HFF-Myc (cell line): Measurements from ENCODE around the gene NCOA3.

Experiments used
- DNase-seq: peaks from one replicate; pipeline ENCODE4 v3.0.0-alpha.2; 2011; ENCODE audit warnings: low read depth; ENCODE audit errors: extremely low read depth
- H3K4me3 ChIP-seq: replicated peaks from 2 replicates; pipeline ENCODE4 v1.5.1; 2011; ENCODE audit warnings: low read depth, mild to moderate bottlenecking, control low read depth, low read length
- TF ChIP-seq, protein P1 (sequence below): IDR thresholded peaks from 2 replicates; pipeline ENCODE4 v1.5.1; 2012; ENCODE audit warnings: mild to moderate bottlenecking, low read depth, low read length, control low read depth; ENCODE audit errors: missing control alignments

The NCOA3 gene

DNA sequence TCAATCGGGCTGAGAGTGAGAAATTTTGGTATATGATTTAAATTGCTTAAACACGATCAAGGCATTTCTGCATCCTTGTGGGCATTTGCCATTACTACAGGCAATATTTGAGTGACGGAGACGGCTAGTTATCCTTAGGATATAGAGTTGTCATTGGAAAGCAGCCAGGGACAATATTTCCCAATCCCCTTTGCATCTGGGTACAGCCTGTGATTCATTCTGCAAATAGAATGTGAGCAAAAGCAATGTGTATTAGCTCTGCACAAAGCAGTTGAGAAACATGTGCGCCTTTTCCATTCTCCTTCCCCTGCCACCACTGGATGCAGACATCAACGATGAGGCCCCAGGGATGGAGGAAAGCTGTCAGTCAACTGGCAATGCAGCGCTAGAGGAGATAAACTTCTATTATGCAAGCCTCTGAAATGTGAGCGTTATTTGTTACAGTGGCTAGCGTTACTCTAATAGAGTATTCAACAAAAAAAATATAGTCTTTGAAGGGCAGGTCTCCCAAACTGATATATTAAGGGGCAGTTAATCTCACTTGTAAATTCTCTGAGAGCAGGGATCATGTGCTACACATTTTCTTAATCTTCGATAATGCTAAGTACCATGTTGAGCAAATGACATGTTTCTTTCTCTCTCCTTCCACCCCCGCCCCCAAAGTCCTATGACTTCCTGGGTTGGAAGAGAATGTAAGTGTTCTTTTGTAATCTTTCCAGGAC is 37.1 kb upstream of the NCOA3 start:
- TF ChIP-seq, protein P1, sequence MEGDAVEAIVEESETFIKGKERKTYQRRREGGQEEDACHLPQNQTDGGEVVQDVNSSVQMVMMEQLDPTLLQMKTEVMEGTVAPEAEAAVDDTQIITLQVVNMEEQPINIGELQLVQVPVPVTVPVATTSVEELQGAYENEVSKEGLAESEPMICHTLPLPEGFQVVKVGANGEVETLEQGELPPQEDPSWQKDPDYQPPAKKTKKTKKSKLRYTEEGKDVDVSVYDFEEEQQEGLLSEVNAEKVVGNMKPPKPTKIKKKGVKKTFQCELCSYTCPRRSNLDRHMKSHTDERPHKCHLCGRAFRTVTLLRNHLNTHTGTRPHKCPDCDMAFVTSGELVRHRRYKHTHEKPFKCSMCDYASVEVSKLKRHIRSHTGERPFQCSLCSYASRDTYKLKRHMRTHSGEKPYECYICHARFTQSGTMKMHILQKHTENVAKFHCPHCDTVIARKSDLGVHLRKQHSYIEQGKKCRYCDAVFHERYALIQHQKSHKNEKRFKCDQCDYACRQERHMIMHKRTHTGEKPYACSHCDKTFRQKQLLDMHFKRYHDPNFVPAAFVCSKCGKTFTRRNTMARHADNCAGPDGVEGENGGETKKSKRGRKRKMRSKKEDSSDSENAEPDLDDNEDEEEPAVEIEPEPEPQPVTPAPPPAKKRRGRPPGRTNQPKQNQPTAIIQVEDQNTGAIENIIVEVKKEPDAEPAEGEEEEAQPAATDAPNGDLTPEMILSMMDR: peak; percentile 32
- DNase-seq: peak; percentile 98

DNA sequence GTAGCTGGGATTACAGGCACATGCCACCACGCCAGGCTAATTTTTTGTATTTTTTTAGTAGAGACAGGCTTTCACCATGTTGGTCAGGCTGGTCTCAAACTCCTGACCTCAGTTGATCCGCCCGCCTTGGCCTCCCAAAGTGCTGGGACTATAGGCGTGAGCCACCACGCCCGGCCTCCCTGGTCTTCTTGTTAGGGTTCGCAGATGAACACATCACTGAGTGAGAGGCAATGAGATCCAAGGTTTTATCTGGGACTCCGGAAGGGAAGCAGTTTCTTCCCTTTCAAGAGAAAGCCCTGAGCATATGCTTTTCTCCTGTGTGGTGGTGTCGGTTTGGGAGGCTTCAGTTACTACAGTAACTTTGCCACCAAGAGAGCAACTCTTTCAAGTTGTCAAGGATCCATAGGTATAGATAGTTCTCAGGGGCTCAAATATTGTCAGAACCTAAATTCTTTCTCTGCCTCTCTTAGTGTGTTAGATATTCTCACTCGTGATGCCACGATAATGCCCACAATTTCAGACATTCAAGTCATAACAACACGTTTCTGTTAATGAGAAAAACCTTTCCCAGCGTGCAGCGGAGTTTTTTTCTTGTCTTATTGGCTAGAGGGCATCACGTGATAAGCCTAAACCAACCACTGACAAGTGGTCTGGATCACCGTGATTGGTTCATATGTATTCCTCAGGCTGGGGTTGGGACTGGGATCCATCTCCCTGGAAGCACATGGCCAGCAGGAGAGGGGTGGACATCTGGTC is 36.2 kb upstream of the NCOA3 start:
- H3K4me3 ChIP-seq: no peak overlapping the region

More for the DNA sequence above, 37.1 kb upstream of the NCOA3 start:
- H3K4me3 ChIP-seq: no peak overlapping the region

DNA sequence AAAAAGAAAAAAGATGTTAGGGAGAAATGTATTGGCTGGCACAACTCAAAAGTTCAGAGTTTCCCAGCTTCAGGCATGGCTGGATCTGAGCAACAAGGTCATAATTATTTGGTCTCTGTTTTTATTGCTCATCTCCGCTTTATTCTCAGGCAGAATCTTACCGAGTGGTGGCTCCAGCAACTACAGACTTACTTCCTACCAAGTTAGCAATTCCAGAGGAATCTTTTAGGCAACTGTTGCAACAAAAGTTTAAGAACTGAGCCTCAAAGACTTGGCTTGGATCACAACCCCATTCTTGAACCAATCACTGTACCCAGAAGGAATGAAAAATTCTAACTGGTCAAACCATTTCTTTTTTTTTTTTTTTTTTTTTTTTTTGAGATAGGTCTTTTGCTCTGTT is 35.5 kb upstream of the NCOA3 start:
- no peak overlapping the region for H3K4me3 ChIP-seq
- TF ChIP-seq, protein P1: no peak
- DNase-seq: no peak

More for the DNA sequence above, 36.2 kb upstream of the NCOA3 start:
- DNase-seq: no peak
- TF ChIP-seq, protein P1: no peak

DNA sequence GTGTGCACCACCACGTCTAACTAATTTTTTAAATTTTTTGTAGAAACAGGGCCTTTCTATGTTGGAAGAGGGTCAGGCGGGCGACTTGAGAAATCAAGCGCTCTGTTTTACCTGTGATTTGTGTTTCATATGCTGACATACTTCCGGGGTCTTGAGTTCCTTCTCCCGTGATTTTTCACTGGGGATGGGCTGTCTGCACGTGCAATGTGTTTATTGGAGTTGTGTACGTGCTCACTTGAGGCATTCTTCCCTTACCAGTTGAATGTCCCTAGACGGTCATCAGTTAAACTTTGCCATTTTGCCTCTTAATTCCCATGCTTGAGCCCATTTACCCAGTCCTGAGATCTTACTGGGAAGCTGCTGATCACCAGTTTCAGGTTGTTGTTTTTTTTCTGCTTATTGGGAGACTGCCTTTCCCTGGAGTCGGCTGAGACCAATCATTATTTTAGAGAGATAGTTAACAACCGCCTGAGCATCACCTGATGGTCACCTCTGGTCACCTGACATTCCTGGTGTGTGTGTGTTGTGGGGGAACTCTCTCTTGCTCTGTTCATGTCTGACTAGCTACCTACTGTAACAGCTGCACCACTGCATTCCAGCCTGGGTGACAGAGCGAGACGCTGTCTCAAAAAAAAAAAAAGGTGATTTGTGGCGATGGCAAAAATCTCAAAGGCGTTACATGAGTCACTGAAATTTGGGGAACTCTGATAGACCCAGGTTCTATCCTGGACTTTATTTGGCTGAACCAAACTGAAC is 34.8 kb upstream of the NCOA3 start:
- no peak overlapping the region for H3K4me3 ChIP-seq
- TF ChIP-seq, protein P1: no peak
- DNase-seq: no peak

DNA sequence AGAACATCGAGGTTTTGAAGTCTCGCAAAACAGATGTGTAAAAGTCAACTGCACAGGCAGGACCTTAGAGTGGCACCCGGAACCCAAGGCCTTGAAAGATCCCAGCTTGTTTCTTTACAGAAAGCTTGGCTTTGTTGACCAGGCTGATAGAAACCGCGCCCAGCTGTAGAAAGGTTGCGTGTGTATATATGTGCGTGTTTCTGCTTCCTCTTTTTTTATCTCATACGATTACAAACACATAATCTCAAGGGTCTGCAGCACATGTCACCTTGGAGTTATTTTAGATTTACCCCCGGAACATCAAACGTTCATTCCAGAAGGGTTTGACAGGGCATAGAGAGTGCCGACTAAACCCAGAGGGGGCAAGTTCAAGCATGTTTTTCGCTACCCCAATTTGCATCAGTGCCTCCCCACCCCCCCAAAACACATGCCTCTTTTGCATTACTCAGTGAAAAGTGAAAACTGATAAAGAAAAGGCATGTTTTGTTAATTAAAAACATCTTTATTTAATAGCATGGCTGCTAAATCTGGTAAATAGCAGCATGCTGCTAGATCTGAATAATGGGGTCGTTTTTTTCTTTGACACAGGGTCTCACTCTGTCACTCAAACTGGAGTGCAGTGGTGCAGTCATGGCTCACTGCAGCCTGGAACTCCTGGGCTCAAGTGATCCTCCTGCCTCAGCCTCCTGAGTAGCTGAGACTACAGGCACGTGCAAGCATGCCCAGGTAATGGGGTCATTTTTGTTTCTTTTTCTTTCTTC is 33.2 kb upstream of the NCOA3 start:
- DNase-seq: no peak
- H3K4me3 ChIP-seq: no peak overlapping the region
- TF ChIP-seq, protein P1: no peak

DNA sequence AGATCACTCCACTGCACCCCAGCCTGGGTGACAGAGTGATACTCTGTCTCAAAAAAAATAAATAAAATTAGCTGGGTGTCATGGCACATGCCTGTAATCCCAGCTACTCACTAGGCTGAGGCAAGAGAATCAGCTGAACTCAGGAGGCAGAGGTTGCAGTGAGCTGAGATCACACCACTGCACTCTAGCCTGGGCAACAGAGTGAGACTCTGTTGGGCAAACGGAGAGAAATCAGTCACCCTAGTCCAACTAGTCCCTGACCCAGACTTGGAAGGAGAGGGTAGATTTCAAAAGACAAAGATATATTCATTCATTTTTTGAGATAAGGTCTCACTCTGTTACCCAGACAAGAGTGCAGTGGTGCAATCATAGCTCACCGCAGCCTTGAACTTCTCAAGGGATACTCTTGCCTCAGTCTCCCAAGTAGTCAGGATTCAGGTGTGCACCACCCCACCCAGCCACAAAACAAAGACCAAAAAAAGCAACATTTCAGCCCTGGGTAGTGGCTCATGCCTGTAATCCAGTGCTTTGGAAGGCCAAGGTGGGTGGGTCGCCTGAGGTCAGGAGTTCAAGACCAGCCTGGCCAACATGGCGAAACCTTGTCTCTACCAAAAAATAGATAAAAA is 26.2 kb upstream of the NCOA3 start:
- DNase-seq: no peak
- TF ChIP-seq, protein P1: no peak

More for the DNA sequence above, 26.2 kb upstream of the NCOA3 start:
- no peak overlapping the region for H3K4me3 ChIP-seq
